Endothelial cell of umbilical vein (primary cell): Measurements from ENCODE around the gene EIF5B. TPM values are rescaled to one million over a fixed set of nuclear protein-coding genes. Genes with fewer than 3 reads are reported as not detected.

ENCODE experiments used
- BruUV-seq: library from RNA; stranded (reverse); fragments of 400-500 nt; replicated peaks from 2 replicates; lab custom pipeline; 2021; lab: Mats Ljungman, UMichigan
- CTCF ChIA-PET: fragments of 300-600, 350-600 bp; sonication (Branson Sonifier 250); formaldehyde crosslinking; loops from one replicate; lab custom pipeline; 2021; ENCODE audit warnings: antibody characterized with exemption, inconsistent platforms; lab: Charles Lee
- POLR2A ChIA-PET: fragments of 300-600, 350-600 bp; sonication (Branson Sonifier 250); formaldehyde crosslinking; loops from one replicate; lab custom pipeline; 2021; ENCODE audit warnings: antibody characterized with exemption, inconsistent platforms; lab: Charles Lee
- DNase-seq: peaks from one replicate; pipeline ENCODE4 v3.0.0-alpha.2; 2011; ENCODE audit warnings: low read depth, low spot score
- FAIRE-seq: peaks from 2 replicates; lab custom pipeline; 2011; peaks lifted over from hg19 to GRCh38; lab: Jason Lieb, UNC
- H2AFZ ChIP-seq: 2 replicates; pipeline ENCODE4 v1.6.0; 2012; ENCODE audit warnings: low read depth, low read length, control low read depth, inconsistent platforms
- H3K27ac ChIP-seq: 2 replicates; pipeline ENCODE4 v1.5.1; 2011; ENCODE audit warnings: low read depth, mild to moderate bottlenecking, control low read depth, low read length, moderate library complexity; ENCODE audit not compliant: insufficient read depth
- H3K27me3 ChIP-seq, 2 experiments: 2 replicates each; pipeline versions ENCODE4 v1.6.0 to v1.6.1; 2011; ENCODE audit warnings: low read length in 2 of 2, mixed read lengths in 1 of 2; ENCODE audit not compliant: control insufficient read depth in 2 of 2, insufficient read depth in 2 of 2
- H3K36me3 ChIP-seq, 2 experiments: 2 replicates in 1 of 2; 3 replicates in 1 of 2; pipeline ENCODE4 v1.5.1; 2011; ENCODE audit warnings: low read length in 2 of 2, mild to moderate bottlenecking in 1 of 2, moderate library complexity in 1 of 2; ENCODE audit not compliant: control insufficient read depth in 2 of 2, insufficient read depth in 2 of 2; ENCODE audit errors: extremely low read depth in 1 of 2
- H3K4me1 ChIP-seq: 3 replicates; pipeline ENCODE4 v1.5.1; 2011; ENCODE audit warnings: mild to moderate bottlenecking, low read length; ENCODE audit not compliant: control insufficient read depth, insufficient read depth; ENCODE audit errors: extremely low read depth
- H3K4me2 ChIP-seq: 2 replicates; pipeline ENCODE4 v1.6.1; 2011; ENCODE audit warnings: low read length, control low read depth, mixed read lengths; ENCODE audit not compliant: insufficient read depth
- H3K4me3 ChIP-seq, 3 experiments: fragments of 200-600 bp in 1 of 3; sonication (generic), shearing (Covaris generic) in 1 of 3; replicated peaks in 1 of 3; 2 replicates each; pipeline ENCODE4 v1.5.1; 2011 to 2016; ENCODE audit warnings: control low read depth in 3 of 3, low read length in 3 of 3, mild to moderate bottlenecking in 2 of 3, inconsistent platforms in 1 of 3, low read depth in 1 of 3, moderate library complexity in 1 of 3; ENCODE audit not compliant: insufficient read depth in 1 of 3
- H3K79me2 ChIP-seq: 2 replicates; pipeline ENCODE4 v1.6.0; 2012; ENCODE audit warnings: low read length, inconsistent platforms; ENCODE audit not compliant: control insufficient read depth, insufficient read depth
- H3K9ac ChIP-seq: replicated peaks from 2 replicates; pipeline ENCODE3; 2011; ENCODE audit warnings: low read length, control low read depth; ENCODE audit not compliant: insufficient read depth; ENCODE audit errors: extremely low read depth
- H3K9me1 ChIP-seq: replicated peaks from 3 replicates; pipeline ENCODE4 v1.6.0; 2011; ENCODE audit warnings: mild to moderate bottlenecking, low read length; ENCODE audit not compliant: control insufficient read depth, insufficient read depth; ENCODE audit errors: extremely low read depth
- H3K9me3 ChIP-seq: replicated peaks from 2 replicates; pipeline ENCODE4 v1.5.1; 2012; ENCODE audit warnings: low read length, inconsistent platforms; ENCODE audit not compliant: control insufficient read depth, insufficient read depth
- H4K20me1 ChIP-seq: replicated peaks from 2 replicates; pipeline ENCODE3; 2011; ENCODE audit warnings: mild to moderate bottlenecking, low read length; ENCODE audit not compliant: control insufficient read depth, insufficient read depth; ENCODE audit errors: extremely low read depth
- FOS ChIP-seq: IDR thresholded peaks from 2 replicates; pipeline ENCODE4 v1.6.1; 2011; ENCODE audit warnings: mild to moderate bottlenecking, low read length, moderate library complexity, borderline replicate concordance; ENCODE audit not compliant: insufficient read depth
- GATA2 ChIP-seq: IDR thresholded peaks from 2 replicates; pipeline ENCODE4 v1.7.0; 2011; ENCODE audit warnings: low read depth, mild to moderate bottlenecking, moderate library complexity, mixed read lengths, low read length; ENCODE audit not compliant: insufficient read length, insufficient read depth
- JUN ChIP-seq: IDR thresholded peaks from 2 replicates; pipeline ENCODE4 v1.6.1; 2011; ENCODE audit warnings: borderline replicate concordance, low read depth; ENCODE audit not compliant: insufficient read length, insufficient read depth
- MAX ChIP-seq: IDR thresholded peaks from 2 replicates; pipeline ENCODE4 v1.6.1; 2011; ENCODE audit not compliant: insufficient read depth, insufficient read length
- POLR2A ChIP-seq: IDR thresholded peaks from 2 replicates; pipeline ENCODE4 v1.6.1; 2012; ENCODE audit warnings: low read depth, mild to moderate bottlenecking, control low read depth, low read length
- POLR2AphosphoS5 ChIP-seq: IDR thresholded peaks from 2 replicates; pipeline ENCODE4 v1.6.1; 2012; ENCODE audit warnings: low read depth, mild to moderate bottlenecking, control low read depth, low read length, moderate library complexity; ENCODE audit not compliant: insufficient read depth
- dilution Hi-C: fragments of 300-500 bp; cut with MboI; formaldehyde crosslinking; loops from one replicate; pipeline ENCODE4 v1.15.0; 2019; ENCODE audit warnings: low sequenced_read_pairs; ENCODE audit not compliant: extremely low pct_ligation_motif_present
- intact Hi-C: fragments of 100-400 bp; cut with micrococcal nuclease; formaldehyde crosslinking; loops from one replicate; pipeline ENCODE4 v1.10.0; 2022
- polyA plus RNA-seq, 4 experiments: library from polyadenylated mRNA; depleted of rRNA in 3 of 4; stranded (reverse) in 3 of 4; unstranded in 1 of 4; fragments of >200 nt; gene quantifications; 2 replicates each; pipeline versions ENCODE4 v1.2.1 to v1.2.3, GENCODE V29; 2011 to 2012; ENCODE audit warnings: missing spikeins in 1 of 4
- total RNA-seq: library from RNA; stranded (reverse); gene quantifications from 2 replicates; pipeline ENCODE4 v1.2.3, GENCODE V29; 2021
- TF ChIP-seq, protein P1 (sequence below), 2 donors: IDR thresholded peaks; 1 replicate in 1 of 2; 2 replicates in 1 of 2; pipeline ENCODE4 v1.5.1; 2011; ENCODE audit warnings: low read length in 2 of 2, mild to moderate bottlenecking in 2 of 2, moderate library complexity in 2 of 2, control low read depth in 1 of 2, inconsistent platforms in 1 of 2, low read depth in 1 of 2; ENCODE audit not compliant: insufficient read depth in 1 of 2; ENCODE audit errors: extremely low read depth in 1 of 2

EIF5B gene
- total and polyA plus RNA-seq, 2 donors (not counting 3 experiments of a cell fraction or from before 2014, with no cell fraction given) = 10.1 to 54.5 TPM

DNA sequence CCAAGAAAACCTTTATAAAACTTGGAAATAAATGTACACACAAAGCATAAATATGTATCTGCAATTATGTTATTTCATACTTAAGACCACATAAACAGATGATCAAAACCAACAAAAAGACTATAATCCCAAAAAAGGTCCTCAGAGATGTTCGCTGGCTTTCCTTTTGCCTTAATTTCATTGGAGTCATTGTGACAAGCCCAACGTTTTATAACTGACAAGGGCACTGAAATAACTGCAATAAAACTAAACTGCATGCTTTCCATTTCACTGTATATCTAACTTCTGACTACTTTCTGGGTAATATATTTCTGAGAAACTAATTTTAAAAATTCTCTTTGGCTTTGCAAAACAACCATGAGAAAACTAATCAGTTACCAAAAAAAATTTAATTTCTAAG, 96.2 kb downstream of the EIF5B start:
- TF ChIP-seq POLR2AphosphoS5 = no peak
- TF ChIP-seq MAX = no peak
- no peak for TF ChIP-seq GATA2
- TF ChIP-seq FOS = no peak
- TF ChIP-seq POLR2A = no peak
- TF ChIP-seq, protein P1, sequence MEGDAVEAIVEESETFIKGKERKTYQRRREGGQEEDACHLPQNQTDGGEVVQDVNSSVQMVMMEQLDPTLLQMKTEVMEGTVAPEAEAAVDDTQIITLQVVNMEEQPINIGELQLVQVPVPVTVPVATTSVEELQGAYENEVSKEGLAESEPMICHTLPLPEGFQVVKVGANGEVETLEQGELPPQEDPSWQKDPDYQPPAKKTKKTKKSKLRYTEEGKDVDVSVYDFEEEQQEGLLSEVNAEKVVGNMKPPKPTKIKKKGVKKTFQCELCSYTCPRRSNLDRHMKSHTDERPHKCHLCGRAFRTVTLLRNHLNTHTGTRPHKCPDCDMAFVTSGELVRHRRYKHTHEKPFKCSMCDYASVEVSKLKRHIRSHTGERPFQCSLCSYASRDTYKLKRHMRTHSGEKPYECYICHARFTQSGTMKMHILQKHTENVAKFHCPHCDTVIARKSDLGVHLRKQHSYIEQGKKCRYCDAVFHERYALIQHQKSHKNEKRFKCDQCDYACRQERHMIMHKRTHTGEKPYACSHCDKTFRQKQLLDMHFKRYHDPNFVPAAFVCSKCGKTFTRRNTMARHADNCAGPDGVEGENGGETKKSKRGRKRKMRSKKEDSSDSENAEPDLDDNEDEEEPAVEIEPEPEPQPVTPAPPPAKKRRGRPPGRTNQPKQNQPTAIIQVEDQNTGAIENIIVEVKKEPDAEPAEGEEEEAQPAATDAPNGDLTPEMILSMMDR (IDR thresholded peaks at IDR 0.05; ENCODE audit: extremely low read depth in 1 of 2, insufficient read depth in 1 of 2, low read depth in 1 of 2, low read length in 2 of 2) = no peak
- TF ChIP-seq JUN = no peak
- ChIA-PET POLR2A (no interaction called here), CTCF (interaction anchor here (1.3 kb wide), 1 partner anchor 57 kb away, joined by 3 read pairs; the partner anchor contains the start of gene REV1)
- dilution Hi-C loops (no loop called here), intact Hi-C loops (no loop called here)
- H3K4me1 ChIP-seq = no peaks in the 10 kb centered on the region
- H3K9ac ChIP-seq = no peak overlapping the region
- BruUV-seq = no TSS peak
- no peak overlapping the region for H3K27ac ChIP-seq
- H3K79me2 ChIP-seq = peaks cover 14% of the 10 kb centered on the region
- DNase-seq (no peak), FAIRE-seq (no peak)
- H3K36me3 ChIP-seq = peaks cover 3 to 12% of the 10 kb centered on the region in 2 experiments
- H3K4me3 ChIP-seq = no peak overlapping the region
- H2AFZ ChIP-seq = no peak overlapping the region
- H3K4me2 ChIP-seq = no peak overlapping the region
- no peaks in the 10 kb centered on the region for H3K9me1 ChIP-seq
- H4K20me1 ChIP-seq = peaks cover 2% of the 10 kb centered on the region
- no peaks in the 10 kb centered on the region for H3K27me3 ChIP-seq
- H3K9me3 ChIP-seq = no peaks in the 10 kb centered on the region
